Fibroblast of mammary gland (primary cell): ENCODE results near the gene AJM1.

ENCODE experiments used
- DNase-seq: peaks from one replicate; pipeline ENCODE4 v3.0.0-alpha.2; 2010; ENCODE audit warnings: low read depth
- H3K4me3 ChIP-seq: 2 replicates; pipeline ENCODE4 v1.5.1; 2011; ENCODE audit warnings: low read depth, mild to moderate bottlenecking, low read length, moderate library complexity; ENCODE audit not compliant: control insufficient read depth
- CTCF ChIP-seq: conservative IDR thresholded peaks from 2 replicates; pipeline ENCODE4 v1.5.1; 2011; ENCODE audit warnings: low read depth, low read length, inconsistent platforms; ENCODE audit not compliant: control insufficient read depth, insufficient read depth

The AJM1 gene

GRCh38 chr9:136846376-136847087 is 4.3 kb downstream of the AJM1 start:
- TF ChIP-seq CTCF = no peak
- no peak overlapping the region for H3K4me3 ChIP-seq
- DNase-seq = no peak

- TF ChIP-seq CTCF = no peak
- DNase-seq = peak; percentile 61
- H3K4me3 ChIP-seq = peak overlapping the region; percentile 81
Observed at GRCh38 chr9:136847088-136847825, 5.0 kb downstream of the AJM1 start.

- no peak for TF ChIP-seq CTCF
- DNase-seq = peak; percentile 78
- H3K4me3 ChIP-seq = peak overlapping the region; percentile 81
Observed at GRCh38 chr9:136847826-136848392, 5.6 kb downstream of the AJM1 start.

GRCh38 chr9:136848393-136849037 is 6.2 kb downstream of the AJM1 start:
- no peak for TF ChIP-seq CTCF
- peak overlapping the region; percentile 81 for H3K4me3 ChIP-seq
- DNase-seq = peak; percentile 19

GRCh38 chr9:136849038-136849959 is 7.0 kb downstream of the AJM1 start, which contains the start of gene PHPT1:
TSS of gene PHPT1 (plus strand) at chr9:136849409. CDS start at chr9:136849431, 22 bp downstream.
- TF ChIP-seq CTCF = no peak

More at GRCh38 chr9:136849038-136849959, 7.0 kb downstream of the AJM1 start, which contains the start of gene PHPT1:
- peak within 1 kb of the TSS; percentile 81 for H3K4me3 ChIP-seq
- DNase-seq = peak; percentile 99
